ENCODE data around the gene ABHD17C.

Gene ABHD17C

DNA sequence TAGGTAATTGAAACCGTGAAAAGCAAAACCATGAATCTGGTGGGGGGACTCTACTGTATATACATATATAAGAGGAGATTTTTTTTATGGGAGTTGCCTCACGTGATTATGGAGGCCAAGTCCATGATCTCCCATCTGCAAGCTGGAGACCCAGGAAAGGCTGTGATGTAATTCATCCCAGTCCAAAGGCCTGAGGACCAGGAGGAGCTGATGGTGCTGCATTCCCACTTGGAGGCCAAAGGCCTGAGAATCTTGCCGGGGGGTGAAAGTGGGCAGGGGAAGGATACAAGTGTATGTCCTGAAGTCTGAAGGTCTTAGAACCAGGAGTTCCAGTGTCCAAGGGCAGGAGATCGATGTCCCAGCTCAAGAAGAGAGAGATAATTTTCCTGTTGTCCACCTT, 47.0 kb downstream of the ABHD17C start:
- Histone ChIP-seq H3K9ac (ENCODE audit: low read depth, low read length, poor library complexity, severe bottlenecking) (no peak overlapping the region), H3K9me2 (replicated peaks; ENCODE audit: low read depth, low read length) (no peaks in the 10 kb centered on the region), H3F3A (ENCODE audit: low read depth) (no peaks in the 10 kb centered on the region), H4K20me1 (ENCODE audit: insufficient read depth, low read length, poor library complexity, severe bottlenecking) (no peaks in the 10 kb centered on the region), H3K4me1 (ENCODE audit: insufficient read depth, low read length, poor library complexity, severe bottlenecking) (no peaks in the 10 kb centered on the region), H3K36me3 (ENCODE audit: insufficient read depth, low read length) (no peaks in the 10 kb centered on the region), H3K4me3 (ENCODE audit: low read length, poor library complexity, severe bottlenecking) (no peak overlapping the region), H3K27me3 (ENCODE audit: insufficient read depth, low read length, poor library complexity, severe bottlenecking) (no peaks in the 10 kb centered on the region), H3K4me2 (ENCODE audit: low read depth, low read length, poor library complexity, severe bottlenecking) (no peak overlapping the region), H2AFZ (ENCODE audit: low read length) (no peak overlapping the region), H3K9me3 (ENCODE audit: insufficient read depth, low read depth, low read length) (no peaks in the 10 kb centered on the region), H3K79me2 (ENCODE audit: insufficient read depth, low read length) (no peaks in the 10 kb centered on the region)
- TF ChIP-seq EZH2phosphoT487 (IDR thresholded peaks at IDR 0.05; ENCODE audit: borderline replicate concordance) = no peak
- TF ChIP-seq, protein P1, sequence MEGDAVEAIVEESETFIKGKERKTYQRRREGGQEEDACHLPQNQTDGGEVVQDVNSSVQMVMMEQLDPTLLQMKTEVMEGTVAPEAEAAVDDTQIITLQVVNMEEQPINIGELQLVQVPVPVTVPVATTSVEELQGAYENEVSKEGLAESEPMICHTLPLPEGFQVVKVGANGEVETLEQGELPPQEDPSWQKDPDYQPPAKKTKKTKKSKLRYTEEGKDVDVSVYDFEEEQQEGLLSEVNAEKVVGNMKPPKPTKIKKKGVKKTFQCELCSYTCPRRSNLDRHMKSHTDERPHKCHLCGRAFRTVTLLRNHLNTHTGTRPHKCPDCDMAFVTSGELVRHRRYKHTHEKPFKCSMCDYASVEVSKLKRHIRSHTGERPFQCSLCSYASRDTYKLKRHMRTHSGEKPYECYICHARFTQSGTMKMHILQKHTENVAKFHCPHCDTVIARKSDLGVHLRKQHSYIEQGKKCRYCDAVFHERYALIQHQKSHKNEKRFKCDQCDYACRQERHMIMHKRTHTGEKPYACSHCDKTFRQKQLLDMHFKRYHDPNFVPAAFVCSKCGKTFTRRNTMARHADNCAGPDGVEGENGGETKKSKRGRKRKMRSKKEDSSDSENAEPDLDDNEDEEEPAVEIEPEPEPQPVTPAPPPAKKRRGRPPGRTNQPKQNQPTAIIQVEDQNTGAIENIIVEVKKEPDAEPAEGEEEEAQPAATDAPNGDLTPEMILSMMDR (conservative IDR thresholded peaks at IDR 0.05; ENCODE audit: low read length) = no peak

GRCh38 chr15:80743189-80743833, 48.2 kb downstream of the ABHD17C start:
- H3F3A ChIP-seq (ENCODE audit: low read depth) = no peaks in the 10 kb centered on the region
- H3K9me2 ChIP-seq (replicated peaks; ENCODE audit: low read depth, low read length) = no peaks in the 10 kb centered on the region
- no peaks in the 10 kb centered on the region for H4K20me1 ChIP-seq (ENCODE audit: insufficient read depth, low read length, poor library complexity, severe bottlenecking)
- H3K79me2 ChIP-seq (ENCODE audit: insufficient read depth, low read length) = no peaks in the 10 kb centered on the region
- H3K36me3 ChIP-seq (ENCODE audit: insufficient read depth, low read length) = no peaks in the 10 kb centered on the region
- no peaks in the 10 kb centered on the region for H3K4me1 ChIP-seq (ENCODE audit: insufficient read depth, low read length, poor library complexity, severe bottlenecking)
- no peak overlapping the region for H3K4me2 ChIP-seq (ENCODE audit: low read depth, low read length, poor library complexity, severe bottlenecking)
- H2AFZ ChIP-seq (ENCODE audit: low read length) = no peak overlapping the region
- H3K9ac ChIP-seq (ENCODE audit: low read depth, low read length, poor library complexity, severe bottlenecking) = no peak overlapping the region
- no peaks in the 10 kb centered on the region for H3K9me3 ChIP-seq (ENCODE audit: insufficient read depth, low read depth, low read length)
- TF ChIP-seq EZH2phosphoT487 (IDR thresholded peaks at IDR 0.05; ENCODE audit: borderline replicate concordance) = no peak
- TF ChIP-seq, protein P1 (conservative IDR thresholded peaks at IDR 0.05; ENCODE audit: low read length) = no peak
- no peak overlapping the region for H3K4me3 ChIP-seq (ENCODE audit: low read length, poor library complexity, severe bottlenecking)
- H3K27me3 ChIP-seq (ENCODE audit: insufficient read depth, low read length, poor library complexity, severe bottlenecking) = no peaks in the 10 kb centered on the region

DNA sequence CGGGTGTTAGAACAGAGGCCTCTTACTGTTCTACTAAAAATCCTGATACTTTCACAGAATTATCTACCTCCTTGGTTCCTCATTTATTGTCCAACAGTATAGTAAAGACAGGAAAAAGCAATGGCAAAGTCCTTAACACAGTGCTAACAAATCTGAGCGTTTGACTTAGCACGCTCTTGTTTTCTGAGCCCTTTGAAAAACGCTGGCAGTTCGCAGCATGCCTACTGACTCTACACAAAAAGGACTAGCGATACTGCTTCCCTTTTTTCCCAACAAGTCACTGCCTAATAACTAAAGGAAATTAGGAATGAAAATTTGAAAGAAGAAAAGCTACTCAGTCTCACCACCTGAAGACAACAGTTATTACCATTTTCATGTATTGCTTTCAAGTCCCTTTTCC, 49.3 kb downstream of the ABHD17C start:
- Histone ChIP-seq H3K9me2 (replicated peaks; ENCODE audit: low read depth, low read length) (no peaks in the 10 kb centered on the region), H3K4me3 (ENCODE audit: low read length, poor library complexity, severe bottlenecking) (no peak overlapping the region), H2AFZ (ENCODE audit: low read length) (no peak overlapping the region), H3K9me3 (ENCODE audit: insufficient read depth, low read depth, low read length) (no peaks in the 10 kb centered on the region), H3K79me2 (ENCODE audit: insufficient read depth, low read length) (no peaks in the 10 kb centered on the region), H3K9ac (ENCODE audit: low read depth, low read length, poor library complexity, severe bottlenecking) (no peak overlapping the region), H3F3A (ENCODE audit: low read depth) (no peaks in the 10 kb centered on the region), H3K4me2 (ENCODE audit: low read depth, low read length, poor library complexity, severe bottlenecking) (no peak overlapping the region), H4K20me1 (ENCODE audit: insufficient read depth, low read length, poor library complexity, severe bottlenecking) (no peaks in the 10 kb centered on the region), H3K36me3 (ENCODE audit: insufficient read depth, low read length) (no peaks in the 10 kb centered on the region), H3K27me3 (ENCODE audit: insufficient read depth, low read length, poor library complexity, severe bottlenecking) (no peaks in the 10 kb centered on the region), H3K4me1 (ENCODE audit: insufficient read depth, low read length, poor library complexity, severe bottlenecking) (no peaks in the 10 kb centered on the region)
- TF ChIP-seq EZH2phosphoT487 (IDR thresholded peaks at IDR 0.05; ENCODE audit: borderline replicate concordance) = no peak
- TF ChIP-seq, protein P1 (conservative IDR thresholded peaks at IDR 0.05; ENCODE audit: low read length) = no peak
